ENCODE data around the gene KAT7. TPM values are rescaled to one million over a fixed set of nuclear protein-coding genes. Genes with fewer than 3 reads are reported as not detected.

Gene KAT7
- total and polyA plus RNA-seq, 9 donors, result 18.4 to 76.6 (median 62.8) TPM

- H3K36me3 ChIP-seq, result no peaks in the 10 kb centered on the region
These were observed 32.3 kb downstream of the KAT7 start for GRCh38 chr17:49820773-49821172.

GRCh38 chr17:49821466-49821865, 33.0 kb downstream of the KAT7 start:
- no peaks in the 10 kb centered on the region for H3K9me3 ChIP-seq
- no peak overlapping the region for H3K27ac ChIP-seq
- no peaks in the 10 kb centered on the region for H3K36me3 ChIP-seq
- WGBS, 3 donors, result 88 to 94% (median 91%) methylated on average over 2 of the region's 2 CpGs
- H3K4me1 ChIP-seq (ENCODE audit: insufficient read depth), result no peaks in the 10 kb centered on the region
- H3K27me3 ChIP-seq, result no peaks in the 10 kb centered on the region
- intact Hi-C loops (cut with DNase I), result no loop called here
- TF ChIP-seq POLR2A (IDR thresholded peaks at IDR 0.05), result no peak
- no peak for TF ChIP-seq CTCF (IDR thresholded peaks at IDR 0.05)
- no peak for TF ChIP-seq EP300 (IDR thresholded peaks at IDR 0.05)
- H3K4me3 ChIP-seq, result no peak overlapping the region
- no peak for DNase-seq

More at GRCh38 chr17:49820773-49821172, 32.3 kb downstream of the KAT7 start:
- WGBS, 3 donors, result 90 to 95% (median 92%) methylated on average over 1 of the region's 1 CpG
- no peak for TF ChIP-seq POLR2A (IDR thresholded peaks at IDR 0.05)
- TF ChIP-seq EP300 (IDR thresholded peaks at IDR 0.05), result no peak
- TF ChIP-seq CTCF (IDR thresholded peaks at IDR 0.05), result no peak
- no peak for DNase-seq
- H3K27ac ChIP-seq, result no peak overlapping the region
- H3K4me1 ChIP-seq (ENCODE audit: insufficient read depth), result no peaks in the 10 kb centered on the region
- no peak overlapping the region for H3K4me3 ChIP-seq
- H3K9me3 ChIP-seq, result no peaks in the 10 kb centered on the region
- no peaks in the 10 kb centered on the region for H3K27me3 ChIP-seq
- intact Hi-C loops (cut with DNase I), result no loop called here

GRCh38 chr17:49821916-49822315, 33.4 kb downstream of the KAT7 start:
- intact Hi-C loops (cut with DNase I), result no loop called here
- WGBS, 3 donors, result 90 to 96% (median 90%) methylated on average over 1 of the region's 1 CpG
- TF ChIP-seq POLR2A (IDR thresholded peaks at IDR 0.05) (no peak), CTCF (IDR thresholded peaks at IDR 0.05) (no peak), EP300 (IDR thresholded peaks at IDR 0.05) (no peak)
- Histone ChIP-seq H3K36me3 (no peaks in the 10 kb centered on the region), H3K9me3 (no peaks in the 10 kb centered on the region), H3K4me3 (no peak overlapping the region), H3K27me3 (no peaks in the 10 kb centered on the region), H3K4me1 (ENCODE audit: insufficient read depth) (no peaks in the 10 kb centered on the region), H3K27ac (no peak overlapping the region)
- DNase-seq, result no peak

GRCh38 chr17:49822829-49823228, 34.3 kb downstream of the KAT7 start:
- intact Hi-C loops (cut with DNase I), result no loop called here
- no peaks in the 10 kb centered on the region for H3K9me3 ChIP-seq
- peak in 1 of 5 donors; percentile 36 for DNase-seq
- H3K36me3 ChIP-seq, result no peaks in the 10 kb centered on the region
- no peak overlapping the region for H3K4me3 ChIP-seq
- no peak overlapping the region for H3K27ac ChIP-seq
- no peaks in the 10 kb centered on the region for H3K4me1 ChIP-seq (ENCODE audit: insufficient read depth)
- no peaks in the 10 kb centered on the region for H3K27me3 ChIP-seq
- TF ChIP-seq EP300 (IDR thresholded peaks at IDR 0.05) (no peak), CTCF (IDR thresholded peaks at IDR 0.05) (no peak)
- 19 to 24% (median 20%) methylated on average over 2 of the region's 2 CpGs for WGBS, 3 donors

GRCh38 chr17:49823614-49824013, 35.1 kb downstream of the KAT7 start:
- TF ChIP-seq CTCF (IDR thresholded peaks at IDR 0.05) (no peak), EP300 (IDR thresholded peaks at IDR 0.05) (no peak), POLR2A (IDR thresholded peaks at IDR 0.05) (no peak)
- Histone ChIP-seq H3K27ac (no peak overlapping the region), H3K36me3 (no peaks in the 10 kb centered on the region), H3K4me1 (ENCODE audit: insufficient read depth) (no peaks in the 10 kb centered on the region), H3K9me3 (no peaks in the 10 kb centered on the region), H3K27me3 (no peaks in the 10 kb centered on the region), H3K4me3 (no peak overlapping the region)
- no peak for DNase-seq
- intact Hi-C loops (cut with DNase I), result no loop called here
- WGBS, 3 donors, result 89 to 93% (median 91%) methylated on average over 2 of the region's 2 CpGs

Data from ovary (tissue), 9 donors.